Heart left ventricle (tissue), 16 donors: ENCODE data around the gene ABHD12B. TPM values are rescaled to one million over a fixed set of nuclear protein-coding genes. Genes with fewer than 3 reads are reported as not detected.
A peak's percentile ranks its signal among the peaks of the same experiment; 100 is the strongest.

ENCODE experiments used
- ATAC-seq, 4 donors: fragments of 200-7000 bp; cut with Tn5 transposase; one replicate each; pipeline ENCODE4 v1.9.1; 2020 to 2022; ENCODE audit warnings: moderate library complexity in 4 of 4, mild to moderate bottlenecking in 3 of 4, moderate number of reproducible peaks in 1 of 4
- DNase-seq, 5 donors: peaks; one replicate each; pipeline ENCODE4 v3.0.0-alpha.2; 2020
- H3K27ac ChIP-seq, 12 donors: fragments of 200-600 bp; sonication (generic) in 4 of 12; one replicate each; pipeline versions ENCODE4 v1.5.0 to v1.8.0; 2016 to 2022; ENCODE audit warnings: mild to moderate bottlenecking in 2 of 12
- H3K27me3 ChIP-seq, 9 donors: fragments of 200-600 bp; sonication (generic) in 2 of 9; one replicate each; pipeline versions ENCODE4 v1.5.1 to v1.8.0; 2016 to 2022; ENCODE audit warnings: mild to moderate bottlenecking in 3 of 9
- H3K36me3 ChIP-seq, 9 donors: fragments of 200-600 bp; sonication (generic) in 2 of 9; one replicate each; pipeline versions ENCODE4 v1.5.0 to v1.8.0; 2018 to 2022; ENCODE audit warnings: mild to moderate bottlenecking in 2 of 9
- H3K4me1 ChIP-seq, 12 donors: fragments of 200-600 bp; sonication (generic) in 4 of 12; one replicate each; pipeline versions ENCODE4 v1.5.0 to v1.8.0; 2016 to 2022; ENCODE audit warnings: mild to moderate bottlenecking in 3 of 12
- H3K4me3 ChIP-seq, 12 donors: fragments of 200-600 bp; sonication (generic) in 4 of 12; one replicate each; pipeline versions ENCODE4 v1.5.0 to v1.8.0; 2017 to 2022; ENCODE audit warnings: mild to moderate bottlenecking in 9 of 12, moderate library complexity in 4 of 12
- H3K9me3 ChIP-seq, 12 donors: fragments of 200-600 bp; sonication (generic) in 4 of 12; one replicate each; pipeline versions ENCODE4 v1.5.0 to v1.8.0; 2016 to 2022; ENCODE audit warnings: mild to moderate bottlenecking in 1 of 12
- POLR2A ChIP-seq, 2 donors: fragments of 450-650 bp; IDR thresholded peaks; one replicate each; pipeline ENCODE4 v1.6.1; 2017; ENCODE audit warnings: antibody characterized with exemption in 2 of 2, mild to moderate bottlenecking in 2 of 2, moderate library complexity in 2 of 2
- WGBS, 4 donors: extraction: QIAGEN DNeasy Blood & Tissue Kit in 2 of 4; methylation state at CpG; one replicate each; pipeline versions ENCODE4 v1.1.5 to v1.1.7; 2013 to 2018; 5-methylcytosine and 5-hydroxymethylcytosine counted together
- intact Hi-C, 10 donors: fragments of 100-400 bp; cut with DNase I; formaldehyde crosslinking; loops; one replicate each; pipeline versions ENCODE4 v1.11.1 to v1.14.2; 2022
- polyA plus RNA-seq, 2 donors: library from polyadenylated mRNA; stranded (reverse); fragments of 200-250 nt; gene quantifications; one replicate each; pipeline ENCODE4 v1.2.3, GENCODE V29; 2013
- total RNA-seq, 9 donors: library from RNA; depleted of rRNA in 2 of 9; stranded (reverse); fragments of >200 nt in 2 of 9; fragmentation: NEBNext Ultra II Directional in 3 of 9; extraction: Animal tissue kit (Norgen Biotek cat#: 25700) in 3 of 9; gene quantifications; one replicate each; pipeline versions ENCODE4 v1.1.0 to v1.2.4, GENCODE V29; 2016 to 2023
- TF ChIP-seq, protein P1 (sequence below), 12 donors: fragments of 200-600 bp; sonication (generic) in 4 of 12; IDR thresholded peaks; one replicate each; pipeline versions ENCODE4 v1.5.0 to v1.8.0; 2018 to 2022; ENCODE audit warnings: antibody characterized with exemption in 12 of 12, mild to moderate bottlenecking in 5 of 12
- donor health status: ischemic (EF 13 %, LVEDD 7.1; RV severe dilation, severe dysfunction).
- donor health status: healthy with polysubstance abuse.
- donor health status: DM: no; HTN: yes; CAD: no.
- donor health status: DM: no; HTN: no; CAD: no.
- donor health status: ischemic (EF 25% LVEDD 6.9; RV normal size, moderate dysfunction).
- donor health status: ischemic (EF 25% LVEDD 5.7; RV mildly dilated, moderate dysfunction).
- donor health status: healthy.
- donor health status: DM: yes; HTN: yes; CAD: no.
- donor health status: ischemic (EF 35%, LVEDD 5.7; RV mildly dilated, moderate dysfunction).
- donor health status: nonischemic (EF 11% LVEDD 7.7; RV severe dilation, severe dysfunction).
- donor health status: DM: yes; HTN: yes; CAD: no.
- donor health status: PGD.
- donor health status: ischemic (EF 29% LVEDD 5.4; RV normal size, mild dysfunction).
- donor health status: nonischemic (EF 23%, LVEDD 6.1; RV moderate dilation, normal function).

The ABHD12B gene
- total and polyA plus RNA-seq, 11 donors = 1.2 TPM; not detected in 10

DNA sequence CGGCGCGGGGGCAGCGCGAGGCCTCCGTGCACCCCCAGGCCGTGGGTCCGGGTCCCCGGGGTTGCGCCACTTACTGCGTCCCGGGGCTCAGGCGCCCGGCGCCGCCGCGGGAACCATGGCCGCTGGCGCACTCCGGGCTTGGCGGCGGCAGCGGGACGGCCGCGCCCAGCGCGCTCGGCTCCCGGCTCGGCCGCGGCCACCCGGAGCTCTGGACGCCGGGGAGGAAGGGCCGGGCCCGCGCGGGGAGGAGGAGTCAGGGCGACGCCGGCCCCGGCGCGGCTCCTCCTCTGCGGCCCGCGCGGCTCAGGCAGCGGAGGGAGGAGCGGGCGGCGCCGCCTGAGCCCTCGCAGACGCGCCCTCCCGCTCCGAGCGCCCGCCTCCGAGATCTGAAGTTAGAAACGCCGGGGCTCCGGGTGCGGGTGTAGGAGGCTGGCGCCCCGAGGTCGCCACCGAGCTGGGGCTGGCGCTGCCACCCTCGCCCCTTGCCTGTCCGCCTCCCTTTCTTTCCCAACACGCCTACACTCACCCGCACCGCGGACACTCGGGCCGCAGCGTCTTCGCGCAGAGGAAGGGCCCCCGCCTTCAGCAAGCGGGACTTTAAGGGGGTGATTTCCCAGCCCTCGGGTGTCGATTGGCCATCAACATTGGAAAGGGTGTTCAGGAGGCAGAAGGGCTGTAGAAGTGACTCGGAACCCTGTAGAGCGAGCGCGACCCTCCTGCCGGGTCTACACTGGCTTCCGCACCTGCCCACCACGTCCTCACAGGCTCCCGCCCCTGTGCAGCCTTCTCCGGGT is 40.7 kb upstream of the ABHD12B start, which contains the start of gene NIN:
Gene NIN (minus strand): TSS at position 231 of the 794 bp plus-strand sequence. CDS start 9,106 bp downstream, outside the sequence.
- no peaks in the 10 kb centered on the region for H3K27me3 ChIP-seq
- H3K4me3 ChIP-seq = peak within 1 kb of the TSS; percentile 59 to 99 (median 90)
- intact Hi-C loops = loop anchor here in 1 of 10 donors (5.0 kb wide), 1 partner anchor 39 kb away; no protein-coding TSS in a partner anchor
- H3K36me3 ChIP-seq = no peaks in the 10 kb centered on the region
- DNase-seq (peak; percentile 80 to 91 (median 85)), ATAC-seq (peak; percentile 92 to 99 (median 96))
- H3K4me1 ChIP-seq = peaks cover 0 to 50% (median 17%) of the 10 kb centered on the region in 12 donors
- no peak for TF ChIP-seq POLR2A (IDR thresholded peaks at IDR 0.05)
- TF ChIP-seq, protein P1, sequence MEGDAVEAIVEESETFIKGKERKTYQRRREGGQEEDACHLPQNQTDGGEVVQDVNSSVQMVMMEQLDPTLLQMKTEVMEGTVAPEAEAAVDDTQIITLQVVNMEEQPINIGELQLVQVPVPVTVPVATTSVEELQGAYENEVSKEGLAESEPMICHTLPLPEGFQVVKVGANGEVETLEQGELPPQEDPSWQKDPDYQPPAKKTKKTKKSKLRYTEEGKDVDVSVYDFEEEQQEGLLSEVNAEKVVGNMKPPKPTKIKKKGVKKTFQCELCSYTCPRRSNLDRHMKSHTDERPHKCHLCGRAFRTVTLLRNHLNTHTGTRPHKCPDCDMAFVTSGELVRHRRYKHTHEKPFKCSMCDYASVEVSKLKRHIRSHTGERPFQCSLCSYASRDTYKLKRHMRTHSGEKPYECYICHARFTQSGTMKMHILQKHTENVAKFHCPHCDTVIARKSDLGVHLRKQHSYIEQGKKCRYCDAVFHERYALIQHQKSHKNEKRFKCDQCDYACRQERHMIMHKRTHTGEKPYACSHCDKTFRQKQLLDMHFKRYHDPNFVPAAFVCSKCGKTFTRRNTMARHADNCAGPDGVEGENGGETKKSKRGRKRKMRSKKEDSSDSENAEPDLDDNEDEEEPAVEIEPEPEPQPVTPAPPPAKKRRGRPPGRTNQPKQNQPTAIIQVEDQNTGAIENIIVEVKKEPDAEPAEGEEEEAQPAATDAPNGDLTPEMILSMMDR (IDR thresholded peaks at IDR 0.05) = peak in 1 of 12 donors; percentile 5
- H3K9me3 ChIP-seq = no peaks in the 10 kb centered on the region
- 0 to 1% (median 1%) methylated on average over 39 to 97 of the region's 97 CpGs for WGBS, 4 donors
- peak within 1 kb of the TSS; percentile 86 to 97 (median 94) for H3K27ac ChIP-seq

DNA sequence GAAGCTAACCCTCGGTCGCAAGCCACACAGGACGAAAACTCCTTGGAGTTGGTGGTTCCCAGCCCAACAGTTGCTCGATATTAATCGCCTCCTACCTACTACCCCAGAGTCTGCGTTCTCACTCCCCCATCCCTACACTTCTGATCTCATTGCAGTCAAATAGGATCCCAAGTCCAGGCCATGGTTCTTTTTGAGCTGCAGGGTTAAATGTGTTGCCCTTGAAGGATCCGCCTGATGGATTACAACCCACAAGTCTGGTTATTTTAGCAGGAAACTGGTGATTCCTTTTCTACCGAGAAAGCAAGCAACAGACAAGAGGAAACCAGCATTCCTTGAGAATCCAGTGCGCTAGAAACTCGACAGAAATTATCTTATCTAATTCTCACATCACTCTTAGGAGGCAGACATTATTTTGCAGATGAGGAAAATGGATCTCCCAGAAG is 40.1 kb upstream of the ABHD12B start:
- TF ChIP-seq, protein P1 (IDR thresholded peaks at IDR 0.05) = no peak
- TF ChIP-seq POLR2A (IDR thresholded peaks at IDR 0.05) = no peak
- ATAC-seq = peak in 1 of 4 donors; percentile 13

DNA sequence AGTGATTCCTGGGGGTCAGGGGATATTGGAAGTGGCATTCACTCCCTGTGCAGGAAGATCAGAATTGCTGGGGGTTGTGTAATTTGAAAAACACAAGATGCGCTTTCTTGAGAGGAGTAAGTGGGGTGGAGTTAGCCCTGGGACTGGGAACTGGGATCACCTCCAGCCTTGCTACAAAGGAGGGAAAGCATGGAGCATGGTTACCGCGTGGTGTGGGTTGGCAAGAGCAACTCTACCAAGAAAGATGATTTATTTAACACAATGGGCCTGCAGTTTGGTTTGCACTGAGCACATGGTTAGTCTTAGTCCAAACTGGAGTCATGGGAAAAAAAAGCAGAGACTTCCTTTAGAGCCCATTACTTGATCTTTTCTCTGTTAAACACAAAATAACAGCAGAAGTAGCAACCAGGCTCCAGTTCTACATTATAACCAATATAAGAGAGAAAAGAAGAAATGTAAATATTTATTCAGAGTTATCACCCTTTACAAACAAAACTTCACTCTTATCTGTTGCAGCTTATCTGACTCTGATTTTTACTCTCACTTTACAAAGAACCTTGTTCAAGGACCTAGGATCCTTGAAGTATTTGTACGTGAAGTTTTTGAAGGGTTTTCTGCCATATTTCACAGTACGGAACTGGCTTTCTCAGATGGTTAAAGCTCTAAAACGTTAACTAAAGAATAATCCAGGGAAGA is 38.8 kb upstream of the ABHD12B start:
- TF ChIP-seq POLR2A (IDR thresholded peaks at IDR 0.05) = no peak
- TF ChIP-seq, protein P1 (IDR thresholded peaks at IDR 0.05) = no peak
- no peak overlapping the region for H3K4me3 ChIP-seq
- intact Hi-C loops = loop anchor here in 1 of 10 donors (5.0 kb wide), 1 partner anchor 41 kb away; no protein-coding TSS in a partner anchor
- no peak overlapping the region for H3K27ac ChIP-seq
- no peaks in the 10 kb centered on the region for H3K36me3 ChIP-seq
- DNase-seq = no peak
- H3K27me3 ChIP-seq = no peaks in the 10 kb centered on the region
- ATAC-seq = no peak
- WGBS, 4 donors = 91 to 94% (median 94%) methylated on average over 6 of the region's 6 CpGs
- H3K9me3 ChIP-seq = no peaks in the 10 kb centered on the region
- H3K4me1 ChIP-seq = peaks cover 0 to 37% (median 14%) of the 10 kb centered on the region in 12 donors

More for the DNA sequence above, 40.1 kb upstream of the ABHD12B start:
- no peak for DNase-seq
- Histone ChIP-seq H3K27me3 (no peaks in the 10 kb centered on the region), H3K36me3 (no peaks in the 10 kb centered on the region), H3K27ac (peak overlapping the region; percentile 86 to 97 (median 94)), H3K4me3 (peak overlapping the region; percentile 59 to 99 (median 90)), H3K4me1 (peaks cover 0 to 48% (median 16%) of the 10 kb centered on the region in 12 donors), H3K9me3 (no peaks in the 10 kb centered on the region)
- 7 to 9% (median 8%) methylated on average over 9 to 10 of the region's 10 CpGs for WGBS, 4 donors
- intact Hi-C loops = loop anchor here in 1 of 10 donors (5.0 kb wide), 1 partner anchor 39 kb away; no protein-coding TSS in a partner anchor
